Left ventricle myocardium superior (tissue), 1 donor: ENCODE data around the gene SYT11. TPM values are rescaled to one million over a fixed set of nuclear protein-coding genes. Genes with fewer than 3 reads are reported as not detected.

Experiments used
- ATAC-seq: fragments of 200-7000 bp; cut with Tn5 transposase; one replicate; pipeline ENCODE4 v1.9.1; 2020; ENCODE audit warnings: mild to moderate bottlenecking, moderate library complexity
- DNase-seq: peaks from one replicate; pipeline ENCODE4 v3.0.0-alpha.2; 2020
- intact Hi-C: fragments of 100-400 bp; cut with micrococcal nuclease; formaldehyde crosslinking; loops from one replicate; pipeline ENCODE4 v1.11.0; 2022
- total RNA-seq: library from RNA; stranded (reverse); fragmentation: NEBNext Ultra II Directional; extraction: Animal tissue kit (Norgen Biotek cat#: 25700); gene quantifications from one replicate; pipeline ENCODE4 v1.2.1, GENCODE V29; 2021
- donor health status: DM: no; HTN: yes; CAD: no; lungs with severe emphysema.

Gene SYT11
- total RNA-seq, 1 donor from 2014 or later: 6.6 TPM

- DNase-seq (no peak), ATAC-seq (no peak)
- intact Hi-C loops: no loop called here
Observed at GRCh38 chr1:155931332-155932038, 72.1 kb downstream of the SYT11 start.

GRCh38 chr1:155932081-155932480 is 72.7 kb downstream of the SYT11 start:
- intact Hi-C loops: no loop called here
- ATAC-seq (no peak), DNase-seq (no peak)

GRCh38 chr1:155932487-155932886 is 73.1 kb downstream of the SYT11 start:
- DNase-seq (no peak), ATAC-seq (no peak)
- intact Hi-C loops: no loop called here

- intact Hi-C loops: no loop called here
- no peak for DNase-seq
- ATAC-seq: no peak
Observed at GRCh38 chr1:155933591-155934096, 74.3 kb downstream of the SYT11 start.

- DNase-seq (peak; percentile 95), ATAC-seq (peak; percentile 97)
- intact Hi-C loops: no loop called here
Observed at GRCh38 chr1:155934097-155934935, 74.9 kb downstream of the SYT11 start, which contains the start of gene KHDC4. Gene KHDC4, minus strand, starts transcription at chr1:155934413. Its CDS starts 40 bp downstream, at chr1:155934373.

Other genes with a start within 250 kb of the SYT11 start
- 9.4 TPM for gene MSTO1, start 249.3 kb upstream of the SYT11 start, total RNA-seq
- 70.5 TPM for gene YY1AP1, start 170.8 kb upstream of the SYT11 start, total RNA-seq
- 123 TPM for gene DAP3, start 170.5 kb upstream of the SYT11 start, total RNA-seq
- gene GON4L, start 2.4 kb upstream of the SYT11 start, total RNA-seq: 20.3 TPM
- 18.7 TPM for gene RIT1, start 51.8 kb downstream of the SYT11 start, total RNA-seq
- gene KHDC4, start 74.8 kb downstream of the SYT11 start, total RNA-seq: 22.6 TPM
- not detected for gene RXFP4, start 82.1 kb downstream of the SYT11 start, total RNA-seq
- gene ARHGEF2, start 119.0 kb downstream of the SYT11 start, total RNA-seq: 61.2 TPM
- 75.8 TPM for gene SSR2, start 161.4 kb downstream of the SYT11 start, total RNA-seq
- gene UBQLN4, start 194.2 kb downstream of the SYT11 start, total RNA-seq: 33.9 TPM
- 65.6 TPM for gene LAMTOR2, start 195.2 kb downstream of the SYT11 start, total RNA-seq
- gene RAB25, start 201.6 kb downstream of the SYT11 start, total RNA-seq: not detected
- gene MEX3A, start 222.9 kb downstream of the SYT11 start, total RNA-seq: 0.17 TPM